Nephron (organoid): ENCODE data around the gene DSC1.

Experiments used
- H3K27ac Mint-ChIP-seq, 3 experiments: 2 replicates each; pipeline ENCODE4 v1.8.0; 2020; ENCODE audit warnings: mixed read lengths in 3 of 3, mild to moderate bottlenecking in 2 of 3, moderate library complexity in 1 of 3
- H3K27me3 Mint-ChIP-seq: 2 replicates; pipeline ENCODE4 v1.8.0; 2021; ENCODE audit warnings: low read depth, mild to moderate bottlenecking, moderate library complexity, mixed read lengths
- H3K36me3 Mint-ChIP-seq: 2 replicates; pipeline ENCODE4 v1.8.0; 2020; ENCODE audit warnings: low read depth, mixed read lengths
- H3K4me1 Mint-ChIP-seq: 2 replicates; pipeline ENCODE4 v1.8.0; 2020; ENCODE audit warnings: mixed read lengths
- H3K4me3 Mint-ChIP-seq, 3 experiments: 2 replicates each; pipeline ENCODE4 v1.8.0; 2020; ENCODE audit warnings: mild to moderate bottlenecking in 3 of 3, mixed read lengths in 3 of 3, moderate library complexity in 2 of 3
- H3K9me3 Mint-ChIP-seq: 2 replicates; pipeline ENCODE4 v1.8.0; 2020; ENCODE audit warnings: mixed read lengths
- CTCF ChIP-seq, 3 experiments: fragments of 200-600 bp; sonication (generic); IDR thresholded peaks; one replicate each; pipeline ENCODE4 v1.5.0; 2021; ENCODE audit warnings: antibody characterized with exemption in 3 of 3; ENCODE audit not compliant: unreplicated experiment in 3 of 3

Gene DSC1

GRCh38 chr18:31101183-31102024 lies 61.3 kb downstream of the DSC1 start:
- Mint-ChIP-seq H3K36me3 (peaks cover 3% of the 10 kb centered on the region), H3K9me3 (no peaks in the 10 kb centered on the region), H3K4me1 (peaks cover 13% of the 10 kb centered on the region), H3K27ac (peak overlapping the region; percentile 75 to 85 (median 79)), H3K27me3 (peaks cover 45% of the 10 kb centered on the region), H3K4me3 (peak overlapping the region; percentile 82 to 92 (median 87))
- TF ChIP-seq CTCF (IDR thresholded peaks at IDR 0.05; ENCODE audit: unreplicated experiment in 3 of 3): peak in 2 of 3 experiments; percentile 13 to 38

- Mint-ChIP-seq H3K27me3 (peaks cover 45% of the 10 kb centered on the region), H3K4me1 (peaks cover 13% of the 10 kb centered on the region), H3K4me3 (peak overlapping the region; percentile 82 to 87 (median 85)), H3K9me3 (no peaks in the 10 kb centered on the region), H3K36me3 (peaks cover 3% of the 10 kb centered on the region), H3K27ac (peak overlapping the region; percentile 73 to 85 (median 75))
- TF ChIP-seq CTCF (IDR thresholded peaks at IDR 0.05; ENCODE audit: unreplicated experiment in 3 of 3): no peak
These were observed 62.0 kb downstream of the DSC1 start for GRCh38 chr18:31100436-31101182.

DNA sequence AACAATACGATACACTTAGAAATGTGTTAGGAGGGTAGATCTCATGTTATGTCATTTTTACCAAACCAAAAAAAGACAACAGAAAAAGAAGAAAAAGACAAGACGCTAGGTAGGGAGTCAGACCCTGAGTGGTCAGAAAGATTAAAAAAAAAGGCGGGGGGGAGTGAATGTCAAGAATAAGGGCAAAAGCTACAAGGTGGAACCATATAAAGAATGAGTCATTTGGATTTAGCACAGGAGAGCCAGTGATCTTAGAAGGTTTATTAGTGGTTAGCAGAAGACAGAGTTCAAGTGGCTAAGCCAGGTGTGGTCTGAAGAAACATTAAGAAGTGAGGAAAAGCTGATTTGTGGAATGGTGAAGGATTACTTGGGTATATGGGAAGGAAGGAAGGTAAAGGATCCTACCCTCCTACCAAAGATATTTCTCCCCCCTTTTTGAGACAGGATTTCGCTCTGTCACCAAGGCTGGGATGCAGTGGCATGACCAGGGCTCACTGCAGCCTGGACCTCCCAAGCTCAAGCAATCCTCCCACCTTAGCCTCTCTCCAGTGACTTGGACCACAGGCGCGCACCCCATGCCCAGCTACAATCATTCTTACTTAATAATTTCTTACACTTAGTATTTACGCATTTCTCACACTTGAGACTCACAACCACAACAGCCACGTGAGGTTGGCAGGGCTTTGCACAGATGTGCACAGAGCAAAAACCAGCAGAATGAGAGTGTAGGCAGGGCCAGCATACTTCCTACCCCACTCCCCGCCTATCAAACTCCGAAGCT lies 63.0 kb downstream of the DSC1 start:
- peak overlapping the region; percentile 82 to 87 (median 85) for H3K4me3 Mint-ChIP-seq
- H3K36me3 Mint-ChIP-seq: peaks cover 3% of the 10 kb centered on the region
- peaks cover 13% of the 10 kb centered on the region for H3K4me1 Mint-ChIP-seq
- H3K27me3 Mint-ChIP-seq: peaks cover 41% of the 10 kb centered on the region
- H3K27ac Mint-ChIP-seq: peak overlapping the region; percentile 73 to 85 (median 75)
- H3K9me3 Mint-ChIP-seq: no peaks in the 10 kb centered on the region
- TF ChIP-seq CTCF (IDR thresholded peaks at IDR 0.05; ENCODE audit: unreplicated experiment in 3 of 3): no peak

DNA sequence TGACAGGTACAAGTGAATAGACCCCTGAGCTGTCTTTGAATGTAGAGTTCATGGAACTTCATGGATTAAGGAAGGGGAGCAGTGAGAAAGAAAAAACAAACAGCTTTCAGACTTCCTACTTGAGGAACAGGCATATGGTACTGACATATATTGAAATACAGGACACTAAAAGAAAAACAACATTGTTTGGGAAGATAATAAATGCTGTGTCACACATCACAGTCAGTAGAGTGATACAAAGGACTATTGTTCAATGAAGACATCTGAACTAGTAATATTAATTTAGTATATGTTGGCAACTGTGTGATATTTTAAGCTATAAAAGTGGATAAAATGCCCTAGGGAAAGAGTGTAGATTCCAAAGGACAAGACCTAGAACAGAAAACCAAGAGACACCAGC lies 63.8 kb downstream of the DSC1 start:
- H3K27ac Mint-ChIP-seq: peak overlapping the region; percentile 73 to 85 (median 75)
- peaks cover 38% of the 10 kb centered on the region for H3K27me3 Mint-ChIP-seq
- TF ChIP-seq CTCF (IDR thresholded peaks at IDR 0.05; ENCODE audit: unreplicated experiment in 3 of 3): no peak
- no peaks in the 10 kb centered on the region for H3K9me3 Mint-ChIP-seq
- H3K4me3 Mint-ChIP-seq: peak overlapping the region; percentile 82 to 87 (median 85)
- H3K36me3 Mint-ChIP-seq: peaks cover 3% of the 10 kb centered on the region
- peaks cover 13% of the 10 kb centered on the region for H3K4me1 Mint-ChIP-seq

DNA sequence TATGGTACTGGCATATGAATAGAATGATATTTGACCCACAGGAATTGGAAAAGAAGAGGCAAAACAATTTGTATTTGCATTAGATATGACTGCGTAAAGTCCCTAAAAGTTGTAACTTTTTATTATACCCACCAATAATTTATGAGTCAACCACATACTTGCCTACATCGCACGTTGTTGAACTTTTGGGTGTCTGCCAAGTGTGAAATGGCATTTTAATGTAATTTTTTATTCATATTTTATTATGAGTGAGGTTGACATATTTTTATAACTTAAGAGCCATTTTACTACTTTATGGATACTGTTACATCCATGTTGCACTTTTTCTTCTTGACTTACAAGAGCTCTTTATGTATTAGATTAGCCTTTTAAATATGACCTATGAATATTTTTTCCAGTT lies 65.0 kb downstream of the DSC1 start:
- Mint-ChIP-seq H3K9me3 (no peaks in the 10 kb centered on the region), H3K27me3 (peaks cover 28% of the 10 kb centered on the region), H3K27ac (no peak overlapping the region), H3K4me3 (no peak overlapping the region), H3K36me3 (peaks cover 8% of the 10 kb centered on the region), H3K4me1 (peaks cover 13% of the 10 kb centered on the region)
- no peak for TF ChIP-seq CTCF (IDR thresholded peaks at IDR 0.05; ENCODE audit: unreplicated experiment in 3 of 3)
